Right lung (tissue), 10 donors: ENCODE measurements around the gene ECSIT. TPM values are rescaled to one million over a fixed set of nuclear protein-coding genes. Genes with fewer than 3 reads are reported as not detected.
"Not testable (repeated sequence)": the region's sequence is repeated elsewhere in the genome, so short reads cannot be mapped to it uniquely, and the experiment has no call there.

ENCODE experiments used
- DNase-seq, 2 donors: peaks; one replicate each; pipeline ENCODE4 v3.0.0-alpha.2; 2013
- long read RNA-seq, 8 donors: transcript quantifications; one replicate each; lab custom pipeline, GENCODE V29; 2026
- polyA plus RNA-seq, 5 donors: library from polyadenylated mRNA; unstranded; fragments of 120-200 nt; gene quantifications; one replicate each; pipeline versions ENCODE4 v1.2.1 to v1.2.3, GENCODE V29; 2013; ENCODE audit warnings: inconsistent platforms in 1 of 5, low replicate concordance in 1 of 5; ENCODE audit not compliant: insufficient read length in 5 of 5, insufficient read depth in 1 of 5

The ECSIT gene
- 10 to 100 TPM; 26.9 to 44.8 (median 32.0) TPM for polyA plus RNA-seq
- long read RNA-seq, donor 1, transcript ECSIT-202 (8 exons, 1,700 nt), result major isoform, 10 of 14 reads
- long read RNA-seq, donor 1, partial matches to known transcripts, result 0 of 14 reads
- long read RNA-seq, donor 1, other reads (novel, unspliced or antisense), result 0 of 14 reads
- long read RNA-seq, donor 2, transcript ECSIT-202 (8 exons, 1,700 nt), result major isoform, 11 of 18 reads
- long read RNA-seq, donor 2, transcript ECSIT-205 (2 exons, 607 nt), result minor isoform, 6 of 18 reads
- long read RNA-seq, donor 2, partial matches to known transcripts, result 0 of 18 reads
- long read RNA-seq, donor 2, other reads (novel, unspliced or antisense), result 0 of 18 reads
- long read RNA-seq, donor 3, transcript ECSIT-202 (8 exons, 1,700 nt), result major isoform, 13 of 27 reads
- long read RNA-seq, donor 3, partial matches to known transcripts, result 6 of 27 reads
- long read RNA-seq, donor 3, other reads (novel, unspliced or antisense), result 0 of 27 reads
- long read RNA-seq, donor 4, transcript ECSIT-205 (2 exons, 607 nt), result major isoform, 6 of 12 reads
- long read RNA-seq, donor 4, transcript ECSIT-202 (8 exons, 1,700 nt), result minor isoform, 5 of 12 reads
- long read RNA-seq, donor 4, partial matches to known transcripts, result 0 of 12 reads
- long read RNA-seq, donor 4, other reads (novel, unspliced or antisense), result 0 of 12 reads
- long read RNA-seq, donor 5, transcript ECSIT-202 (8 exons, 1,700 nt), result major isoform, 11 of 17 reads
- long read RNA-seq, donor 5, partial matches to known transcripts, result 0 of 17 reads
- long read RNA-seq, donor 5, other reads (novel, unspliced or antisense), result 0 of 17 reads
- long read RNA-seq, donor 6, transcript ECSIT-202 (8 exons, 1,700 nt), result major isoform, 8 of 12 reads
- long read RNA-seq, donor 6, partial matches to known transcripts, result 0 of 12 reads
- long read RNA-seq, donor 6, other reads (novel, unspliced or antisense), result 0 of 12 reads
- long read RNA-seq, donor 7, transcript ECSIT-202 (8 exons, 1,700 nt), result major isoform, 6 of 9 reads
- long read RNA-seq, donor 7, partial matches to known transcripts, result 0 of 9 reads
- long read RNA-seq, donor 7, other reads (novel, unspliced or antisense), result 0 of 9 reads
- long read RNA-seq, donor 8, partial matches to known transcripts, result 0 of 7 reads
- long read RNA-seq, donor 8, other reads (novel, unspliced or antisense), result 0 of 7 reads

- DNase-seq, result peak; percentile 97
Measured at GRCh38 chr19:11528551-11529341, at the start of gene ECSIT. ECSIT (minus strand) TSS chr19:11529134; CDS start chr19:11519170, 9,964 bp downstream.

- DNase-seq, result no peak
Measured at GRCh38 chr19:11577451-11578257, 48.7 kb upstream of the ECSIT start, which contains the start of gene ACP5. ACP5 (minus strand) TSS chr19:11577645; CDS start chr19:11577317, 328 bp downstream.

- no peak for DNase-seq
Measured at GRCh38 chr19:11576227-11576626, 47.3 kb upstream of the ECSIT start.

- no peak for DNase-seq
Measured at GRCh38 chr19:11574689-11575088, 45.8 kb upstream of the ECSIT start.

- DNase-seq, result not testable (repeated sequence)
Measured at GRCh38 chr19:11573763-11574162, 44.8 kb upstream of the ECSIT start.

GRCh38 chr19:11573354-11573753, 44.4 kb upstream of the ECSIT start:
- DNase-seq, result not testable (repeated sequence)

- no peak for DNase-seq
Measured at GRCh38 chr19:11570039-11570462, 41.1 kb upstream of the ECSIT start.

GRCh38 chr19:11566164-11566563, 37.2 kb upstream of the ECSIT start:
- DNase-seq, result no peak

- DNase-seq, result not testable (repeated sequence)
Measured at GRCh38 chr19:11565649-11565980, 36.7 kb upstream of the ECSIT start.

- not testable (repeated sequence) for DNase-seq
Measured at GRCh38 chr19:11564082-11564807, 35.3 kb upstream of the ECSIT start.

GRCh38 chr19:11563532-11563931, 34.6 kb upstream of the ECSIT start:
- no peak for DNase-seq

- peak in 1 of 2 donors; percentile 56 for DNase-seq
Measured at GRCh38 chr19:11560404-11561051, 31.6 kb upstream of the ECSIT start.

- peak; percentile 97 for DNase-seq
Measured at GRCh38 chr19:11558881-11559828, 30.2 kb upstream of the ECSIT start, which contains the start of gene ELOF1. ELOF1 (minus strand) TSS chr19:11559230; CDS start chr19:11554347, 4,883 bp downstream.

- no peak for DNase-seq
Measured at GRCh38 chr19:11556634-11557420, 27.9 kb upstream of the ECSIT start.

GRCh38 chr19:11555246-11555645, 26.3 kb upstream of the ECSIT start:
- DNase-seq, result no peak

- no peak for DNase-seq
Measured at GRCh38 chr19:11554160-11554559, 25.2 kb upstream of the ECSIT start.
